T-helper 2 cell (primary cell): ENCODE measurements around the gene GID8.

Experiments used
- DNase-seq, 5 experiments: peaks; one replicate each; pipeline versions ENCODE4 v3.0.0 to v3.0.0-alpha.2; 2012 to 2022

GID8 gene

DNA sequence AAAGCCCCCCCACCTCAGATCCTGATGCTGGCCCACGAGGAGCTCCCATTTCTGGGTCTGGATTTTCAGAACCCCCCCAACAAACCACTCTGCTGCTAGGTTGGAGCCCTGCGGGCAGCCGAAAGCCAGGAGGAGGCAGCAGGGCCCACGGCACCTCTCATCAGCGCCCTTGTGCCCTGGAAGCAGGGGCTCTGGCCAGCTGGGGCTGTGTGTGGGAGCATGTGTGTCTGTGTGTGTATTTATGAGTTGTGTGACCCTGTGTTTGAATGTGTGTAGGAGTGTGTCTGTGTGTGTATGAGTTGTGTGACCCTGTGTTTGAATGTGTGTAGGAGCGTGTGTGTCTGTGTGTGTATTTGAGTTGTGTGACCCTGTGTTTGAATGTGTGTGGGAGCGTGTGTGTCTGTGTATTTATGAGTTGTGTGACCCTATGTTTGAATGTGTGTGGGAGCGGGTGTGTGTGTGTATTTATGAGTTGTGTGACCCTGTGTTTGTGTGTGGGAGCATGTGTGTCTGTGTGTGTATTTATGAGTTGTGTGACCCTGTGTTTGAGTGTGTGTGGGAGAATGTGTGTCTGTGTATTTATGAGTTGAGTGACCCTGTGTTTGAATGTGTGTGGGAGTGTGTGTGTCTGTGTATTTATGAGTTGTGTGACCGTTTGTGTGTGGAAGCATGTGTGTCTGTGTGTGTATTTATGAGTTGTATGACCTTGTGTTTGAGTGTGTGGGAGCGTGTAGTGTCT, 33.4 kb downstream of the GID8 start:
- no peak for DNase-seq

DNA sequence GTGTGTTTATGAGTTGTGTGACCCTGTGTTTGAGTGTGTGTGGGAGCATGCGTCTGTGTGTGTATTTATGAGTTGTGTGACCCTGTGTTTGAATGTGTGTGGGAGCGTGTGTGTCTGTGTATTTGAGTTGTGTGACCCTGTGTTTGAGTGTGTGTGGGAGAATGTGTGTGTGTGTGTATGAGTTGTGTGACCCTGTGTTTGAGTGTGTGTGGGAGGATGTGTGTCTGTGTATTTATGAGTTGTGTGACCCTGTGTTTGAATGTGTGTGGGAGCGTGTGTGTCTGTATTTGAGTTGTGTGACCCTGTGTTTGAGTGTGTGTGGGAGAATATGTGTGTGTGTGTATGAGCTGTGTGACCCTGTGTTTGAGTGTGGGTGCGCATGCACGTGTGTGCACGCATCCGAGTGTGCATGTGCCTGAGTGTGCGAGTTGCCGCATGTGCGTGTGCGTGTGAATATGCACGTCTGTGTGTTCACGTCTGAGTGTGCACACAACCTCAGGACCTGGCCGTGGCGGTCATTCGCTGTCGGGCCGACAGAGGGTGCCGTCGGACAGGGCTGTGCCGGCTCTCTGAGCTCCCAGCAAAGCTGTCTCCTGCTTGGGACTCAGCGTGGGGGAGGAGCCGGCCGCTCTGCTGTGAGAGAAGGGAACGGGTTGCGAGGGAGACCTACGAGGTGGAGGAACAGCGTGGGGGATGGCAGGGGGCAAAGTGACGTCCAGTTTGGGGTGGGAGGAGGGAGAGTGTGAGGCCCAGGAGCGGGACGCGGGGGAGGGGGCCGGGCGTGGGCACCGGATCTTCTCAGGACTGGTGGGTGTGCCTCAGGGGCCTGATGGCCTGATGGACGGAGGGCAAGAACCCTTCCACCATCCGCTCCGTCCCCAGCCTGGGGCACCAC, 34.2 kb downstream of the GID8 start:
- peak; percentile 62 to 84 (median 77) for DNase-seq

DNA sequence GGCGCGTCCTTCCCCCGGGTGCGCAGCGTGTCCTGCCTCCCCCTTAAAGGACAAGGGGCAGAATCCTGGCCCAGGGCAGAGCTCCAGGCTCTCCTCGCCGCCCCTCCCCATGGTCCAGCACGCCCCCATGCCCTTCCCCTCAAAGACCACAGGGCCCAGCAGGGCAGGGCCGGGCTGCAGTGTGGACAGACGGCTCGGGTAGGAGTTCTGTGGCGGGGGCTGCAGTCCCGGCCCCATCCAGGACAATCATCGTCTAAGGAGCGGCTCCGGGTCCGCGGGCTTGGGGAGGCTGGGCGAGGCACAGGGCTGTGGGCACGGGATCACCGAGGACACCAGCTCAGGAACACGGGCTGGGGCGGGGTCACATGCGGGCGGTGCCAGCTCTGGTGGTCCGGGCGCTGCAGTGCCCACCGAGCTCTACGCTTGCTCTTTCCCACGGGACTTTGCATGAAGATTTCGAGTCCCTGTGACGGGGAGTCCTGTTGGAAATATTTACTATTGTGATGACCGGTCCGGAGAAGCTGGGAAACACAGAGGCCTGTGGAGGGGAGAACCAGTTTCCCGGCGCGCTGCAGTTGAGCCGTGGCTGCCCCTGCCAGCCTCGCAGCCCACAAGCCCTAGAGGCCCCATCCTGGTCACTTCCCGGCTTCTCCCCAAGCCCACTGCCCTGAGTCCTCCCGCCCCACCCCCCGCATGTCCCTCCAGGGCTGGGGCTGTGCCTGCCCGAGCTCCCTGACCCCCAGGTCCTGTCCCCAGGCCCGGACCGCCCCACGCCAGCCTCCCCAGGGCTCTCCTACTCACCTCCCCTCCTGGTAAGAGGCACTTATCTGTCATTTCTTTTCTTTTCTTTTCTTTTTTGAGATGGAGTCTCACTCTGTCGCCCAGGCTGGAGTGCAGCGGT, 35.1 kb downstream of the GID8 start:
- DNase-seq = no peak

DNA sequence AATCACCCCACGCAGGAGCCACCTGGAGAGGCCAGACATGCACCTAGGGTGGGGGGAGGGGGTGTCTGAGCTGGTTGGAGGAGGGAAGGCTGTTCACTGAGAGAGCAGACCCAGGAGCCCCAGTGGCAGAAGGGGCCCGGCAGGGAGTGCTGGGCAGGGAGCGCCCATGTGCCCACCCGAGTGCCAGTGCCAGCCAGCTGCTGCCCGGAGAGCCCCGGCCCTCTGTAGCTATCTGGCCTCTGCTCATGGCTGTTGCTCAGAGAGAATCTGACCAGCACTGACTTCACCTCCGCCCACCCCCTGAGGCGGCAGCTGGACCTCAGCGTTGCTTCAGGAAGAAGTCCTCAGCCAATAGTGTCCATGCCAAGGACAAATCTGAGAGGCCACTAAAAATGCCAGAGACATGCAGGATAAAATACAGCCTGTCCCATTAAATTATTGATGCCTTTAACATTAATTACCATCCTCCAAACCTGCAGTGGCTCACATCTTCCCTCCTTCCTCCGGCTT, 37.4 kb downstream of the GID8 start:
- DNase-seq = no peak

DNA sequence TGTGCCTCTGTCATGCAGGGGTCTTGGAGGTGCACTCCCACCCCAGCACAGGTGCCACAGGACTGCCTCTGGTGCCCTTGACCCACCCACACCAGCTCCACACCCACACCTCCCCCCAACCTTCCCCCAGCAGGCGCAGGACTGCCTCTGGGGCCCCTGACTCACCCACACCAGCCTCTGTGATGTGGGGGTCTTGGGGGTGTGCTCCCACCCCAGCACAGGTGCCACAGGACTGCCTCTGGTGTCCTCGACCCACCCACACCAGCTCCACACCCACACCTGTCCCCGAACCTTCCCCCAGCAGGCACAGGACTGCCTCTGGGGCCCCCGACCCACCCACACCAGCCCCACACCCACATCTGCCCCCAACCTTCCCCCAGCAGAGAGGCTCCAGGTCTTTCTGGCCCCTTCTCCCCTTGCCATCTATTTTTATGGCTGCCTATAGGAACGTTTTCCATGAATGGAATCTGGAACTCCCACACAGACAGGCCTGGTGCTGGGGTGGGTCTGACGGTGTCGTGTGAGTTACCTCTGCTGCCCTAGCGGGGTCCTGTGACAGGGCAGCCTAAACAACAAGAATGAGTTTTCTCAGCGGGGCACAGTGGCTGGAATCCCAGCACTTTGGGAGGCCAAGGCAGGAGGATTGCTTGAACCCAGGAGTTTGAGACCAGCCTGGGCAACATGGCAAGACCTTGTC, 38.0 kb downstream of the GID8 start:
- DNase-seq = no peak

DNA sequence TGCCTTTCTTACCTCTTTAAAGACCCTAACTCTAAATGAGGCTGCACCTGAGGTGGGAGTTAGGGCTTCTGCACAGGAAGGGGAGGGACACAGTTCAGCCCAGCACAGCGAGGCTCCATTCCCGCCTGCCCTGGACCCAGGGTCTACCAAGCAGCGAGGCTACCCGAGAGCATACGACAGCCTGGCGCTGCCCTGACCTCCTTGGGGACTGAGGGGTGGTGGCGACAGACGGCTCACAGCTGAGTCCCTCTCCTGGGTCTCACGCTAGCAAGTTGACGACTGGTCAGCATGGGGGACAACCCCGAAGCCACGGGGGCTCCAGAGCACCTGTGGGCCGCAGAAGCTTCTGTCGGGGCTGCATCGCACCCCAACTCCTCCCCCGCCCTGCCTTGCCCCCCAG, 38.9 kb downstream of the GID8 start:
- no peak for DNase-seq

DNA sequence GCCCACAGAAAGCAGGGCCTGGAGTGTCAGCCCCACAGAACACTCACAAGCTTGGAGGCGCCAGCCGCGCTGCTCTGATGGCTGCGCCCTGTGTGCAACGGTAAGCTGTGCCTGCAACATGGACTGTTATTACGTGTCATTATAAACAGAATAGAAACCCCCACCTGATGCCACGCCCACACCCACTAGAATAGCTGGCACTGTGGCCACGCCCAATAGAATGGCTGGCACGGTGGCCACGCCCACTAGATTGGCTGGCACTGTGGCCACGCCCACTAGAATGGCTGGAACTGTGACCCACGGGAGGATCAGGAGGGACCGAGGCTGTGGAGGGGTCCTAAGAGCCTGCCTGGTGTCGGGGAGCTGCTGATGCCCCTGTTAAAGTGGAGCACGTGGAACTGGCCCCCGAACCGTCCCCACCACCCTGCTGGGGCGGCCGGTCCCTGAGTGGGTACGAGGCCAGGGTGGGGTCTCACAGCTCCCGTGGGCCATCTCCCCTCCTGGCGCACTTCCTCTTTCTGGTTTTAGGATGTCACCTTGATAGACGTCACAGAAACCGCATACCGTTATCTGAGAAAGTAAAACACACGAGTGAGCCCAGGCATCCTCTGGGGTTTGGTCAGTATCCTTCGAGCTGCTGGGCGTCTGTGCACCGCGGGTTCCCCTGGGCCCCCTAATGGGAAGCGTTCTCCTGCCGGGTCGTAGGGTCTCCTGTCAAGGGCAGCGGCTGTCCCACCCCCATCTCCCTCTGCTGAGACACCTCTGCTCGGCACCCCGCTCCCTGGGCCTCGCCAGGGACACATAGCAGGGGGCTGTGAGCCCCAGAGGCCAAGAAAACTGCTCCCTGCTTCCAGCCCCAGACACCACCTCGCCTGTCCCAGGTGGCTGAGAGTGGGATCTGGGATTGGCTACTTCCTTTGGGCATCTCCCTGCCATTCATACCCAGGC, 39.9 kb downstream of the GID8 start:
- peak; percentile 67 to 93 (median 86) for DNase-seq

DNA sequence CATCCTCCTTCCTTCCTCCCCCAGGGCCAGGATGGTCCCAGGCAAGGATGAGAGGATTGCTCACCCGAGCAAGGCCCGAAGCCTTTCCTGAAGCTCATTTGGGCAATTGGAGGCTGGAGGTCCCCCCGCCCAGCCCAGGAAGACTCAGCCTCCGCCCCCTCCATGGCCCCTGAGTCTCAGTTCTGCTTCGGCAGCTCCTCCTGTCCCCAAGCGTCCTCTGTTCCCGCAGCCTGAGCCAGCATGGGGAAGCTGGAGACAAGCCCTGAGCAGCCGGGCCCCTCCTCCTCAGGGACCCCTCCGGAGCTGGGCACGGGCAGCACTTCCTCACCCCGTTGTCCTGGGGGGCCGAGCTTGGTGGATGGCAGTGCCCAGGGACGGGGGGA, 40.6 kb downstream of the GID8 start:
- no peak for DNase-seq

DNA sequence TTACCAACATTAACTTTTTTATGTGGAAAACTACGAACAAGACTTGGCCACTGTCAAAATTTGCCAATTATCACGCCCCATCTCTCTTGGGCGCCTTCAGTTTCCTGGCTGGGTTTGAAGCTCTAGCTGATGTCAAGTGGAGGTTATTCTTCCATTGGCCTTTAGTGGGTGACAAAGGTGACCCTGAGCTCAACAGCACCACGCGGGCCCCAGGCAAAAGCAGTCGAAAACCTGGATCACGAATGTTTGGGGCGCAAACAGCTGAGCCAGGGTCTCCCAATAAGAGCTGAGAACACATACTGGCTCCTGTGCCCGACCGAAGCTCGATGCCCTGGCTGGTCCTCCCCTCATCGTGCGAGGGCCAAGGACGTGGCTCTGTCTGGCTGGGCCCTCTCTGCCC, 41.4 kb downstream of the GID8 start:
- peak in 1 of 5 experiments; percentile 21 for DNase-seq

DNA sequence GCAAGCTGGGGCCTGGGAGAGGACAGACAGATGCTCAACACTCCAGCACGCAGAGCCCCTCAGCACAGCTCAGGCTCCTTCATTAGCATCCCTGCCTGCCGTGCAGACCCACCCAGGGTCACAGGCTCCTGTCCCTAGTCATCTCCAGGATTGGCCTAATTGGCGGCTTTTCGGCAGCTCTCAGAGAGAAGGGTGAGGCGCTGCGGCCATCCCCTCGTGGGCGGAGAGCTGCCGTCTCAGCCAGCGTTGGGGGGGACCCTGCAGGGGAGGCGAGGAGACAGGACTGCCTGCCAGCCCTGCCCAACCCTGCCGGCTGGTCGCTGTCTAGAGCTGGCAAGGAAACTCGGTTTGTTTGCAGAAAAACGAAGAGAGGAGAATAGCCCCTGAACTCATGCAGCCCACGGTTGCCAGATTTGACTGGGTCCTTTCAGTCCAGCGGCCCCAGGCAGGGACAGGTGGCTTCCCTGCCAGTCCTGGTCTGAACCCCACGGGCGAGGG, 42.0 kb downstream of the GID8 start:
- no peak for DNase-seq

DNA sequence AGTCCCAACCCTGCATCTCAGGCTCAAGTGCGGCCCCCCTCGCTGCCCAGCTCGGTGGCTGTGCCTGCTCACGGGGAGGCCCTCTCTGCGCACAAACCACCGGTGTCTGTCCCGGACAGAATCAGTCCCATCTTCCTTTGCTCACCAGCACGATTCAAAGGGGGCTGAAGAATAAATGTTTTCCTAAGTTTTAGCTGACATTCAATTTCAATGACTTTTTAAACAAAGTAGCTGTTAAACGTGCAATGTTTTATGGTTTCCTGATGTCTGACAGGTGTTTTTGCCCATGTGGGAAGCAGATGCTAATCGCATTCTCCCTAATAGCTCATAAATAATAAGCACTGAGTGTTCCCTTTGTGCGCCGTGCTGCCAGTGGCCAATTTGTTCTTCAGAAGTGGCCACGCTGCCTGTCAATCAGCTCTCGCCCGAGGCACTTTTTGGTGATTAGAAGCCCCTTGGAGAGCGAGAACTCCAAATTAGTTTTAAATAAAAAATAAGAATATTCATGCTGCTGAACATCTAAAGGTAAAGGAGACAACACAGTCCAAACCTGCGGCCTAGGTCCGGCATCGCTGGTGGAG, 42.5 kb downstream of the GID8 start:
- no peak for DNase-seq

DNA sequence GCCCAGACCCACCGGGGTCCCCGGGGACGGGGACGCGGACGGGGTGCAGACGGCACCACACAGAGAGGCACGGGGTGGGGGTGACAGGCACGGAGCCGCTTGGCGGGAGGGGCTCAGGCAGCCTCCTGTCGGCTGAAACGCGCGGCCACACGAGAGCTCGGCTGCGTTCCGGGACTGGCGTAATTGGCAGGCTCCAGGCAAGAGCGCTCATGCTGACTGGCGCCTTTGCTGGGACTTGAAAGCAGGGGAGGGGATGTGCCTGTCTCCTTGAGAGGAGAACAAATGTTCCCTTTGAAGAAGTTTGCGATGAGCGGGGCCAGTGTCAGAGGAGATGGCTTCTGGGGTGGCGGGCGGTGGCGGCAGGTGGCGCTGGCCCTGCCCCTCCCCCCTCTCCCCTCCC, 43.0 kb downstream of the GID8 start:
- DNase-seq = peak in 4 of 5 experiments; percentile 10 to 67 (median 54)

DNA sequence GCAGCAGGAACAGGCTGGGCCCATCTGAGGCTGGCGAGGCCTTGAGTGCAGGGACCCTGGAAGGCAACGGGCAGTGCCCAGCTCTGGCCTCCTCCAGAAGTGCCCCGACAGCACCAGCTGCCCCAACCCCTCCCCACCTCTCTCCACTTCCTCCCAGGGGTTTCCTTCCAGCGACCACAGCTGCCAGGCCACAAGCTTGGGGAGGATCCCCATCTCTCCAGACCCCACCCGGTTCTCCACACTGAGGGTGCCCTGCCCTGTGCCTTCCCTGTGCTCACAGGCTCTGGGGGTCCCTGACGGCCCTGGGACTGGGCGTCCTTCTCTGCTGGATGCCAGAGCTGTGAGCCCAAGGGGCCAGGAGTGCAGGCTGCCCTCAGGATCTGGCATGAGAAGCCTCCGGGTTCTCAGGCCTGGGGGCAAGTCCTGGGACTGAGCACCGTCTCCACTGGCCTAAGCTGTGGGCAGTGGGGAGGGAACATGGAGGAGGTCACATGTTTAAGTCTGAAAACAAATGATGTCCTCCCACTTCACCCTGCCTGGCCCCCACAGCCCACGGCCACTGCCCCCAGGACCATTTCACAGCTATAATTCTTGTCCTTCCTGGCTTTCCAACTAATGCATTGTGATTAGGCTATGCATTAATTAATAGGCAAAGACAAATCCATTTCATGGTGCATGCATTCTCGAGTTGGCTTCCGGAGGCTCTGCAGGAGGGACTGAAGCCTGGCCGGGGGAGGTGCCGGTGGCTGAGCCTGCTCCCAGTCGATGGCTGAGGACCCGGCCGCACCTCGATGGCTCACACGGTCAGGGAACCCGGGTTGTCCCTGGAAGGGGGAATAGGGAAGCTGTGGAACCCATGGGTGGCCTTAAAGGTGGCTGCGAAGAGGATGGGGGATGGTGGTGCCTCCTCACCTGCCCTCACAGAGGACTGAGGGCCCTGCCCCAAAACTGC, 44.5 kb downstream of the GID8 start:
- DNase-seq = peak in 1 of 5 experiments; percentile 26

DNA sequence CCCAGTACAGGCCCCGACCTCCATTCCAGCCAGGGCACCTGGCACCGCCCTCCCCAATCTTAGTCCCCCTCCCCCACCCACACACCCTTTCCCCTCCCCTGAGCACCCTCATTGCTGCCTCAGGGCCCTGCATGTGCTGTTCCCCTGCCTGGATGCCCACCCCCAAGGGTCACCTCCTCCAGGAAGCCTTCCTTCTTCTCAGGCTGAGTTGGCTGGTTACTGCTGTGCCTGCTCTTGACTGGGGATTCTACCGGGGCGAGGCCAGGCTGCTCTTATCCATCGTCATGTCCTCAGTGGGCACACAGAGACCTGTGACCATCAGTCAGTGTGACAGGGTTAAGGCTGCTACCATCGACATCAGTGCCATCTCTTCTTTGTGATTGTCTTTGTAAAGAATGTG, 45.3 kb downstream of the GID8 start:
- no peak for DNase-seq

DNA sequence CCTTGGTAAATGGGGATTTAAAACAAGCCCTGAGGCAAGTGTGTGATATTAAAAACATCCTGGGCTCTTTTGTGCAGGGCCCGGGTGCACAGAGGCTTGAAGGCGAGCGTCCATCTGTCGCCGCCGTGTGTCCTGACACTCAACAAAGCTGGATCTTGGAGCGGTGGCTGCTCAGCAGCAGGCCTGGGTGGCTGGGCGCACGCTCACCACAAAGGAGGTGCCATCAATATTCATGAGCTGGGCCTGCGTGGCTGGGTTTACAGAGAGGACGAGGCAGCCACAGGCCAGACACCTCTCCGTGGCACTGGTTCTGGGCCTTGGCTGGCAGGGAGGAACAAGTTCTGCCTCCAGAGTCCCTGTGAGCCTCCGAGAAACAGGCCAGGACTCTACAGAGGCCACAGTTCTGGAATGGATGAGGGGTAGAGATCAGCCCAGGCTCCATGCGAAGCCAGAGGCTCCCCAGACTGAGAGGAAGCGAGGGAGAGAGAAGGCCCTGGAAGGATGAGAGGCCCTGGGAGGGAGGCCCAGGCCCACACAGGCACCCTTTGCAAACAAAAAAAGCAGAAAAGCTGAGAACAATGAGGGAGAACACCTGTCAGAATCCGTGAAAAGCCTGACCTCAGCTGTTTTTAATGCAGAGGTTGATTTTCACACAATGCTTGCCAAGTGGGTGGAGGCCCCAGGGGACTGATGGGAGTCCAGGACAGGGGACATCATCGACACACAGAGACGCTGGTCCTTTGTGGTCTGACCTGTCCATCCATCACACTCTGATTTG, 46.9 kb downstream of the GID8 start:
- DNase-seq = no peak

DNA sequence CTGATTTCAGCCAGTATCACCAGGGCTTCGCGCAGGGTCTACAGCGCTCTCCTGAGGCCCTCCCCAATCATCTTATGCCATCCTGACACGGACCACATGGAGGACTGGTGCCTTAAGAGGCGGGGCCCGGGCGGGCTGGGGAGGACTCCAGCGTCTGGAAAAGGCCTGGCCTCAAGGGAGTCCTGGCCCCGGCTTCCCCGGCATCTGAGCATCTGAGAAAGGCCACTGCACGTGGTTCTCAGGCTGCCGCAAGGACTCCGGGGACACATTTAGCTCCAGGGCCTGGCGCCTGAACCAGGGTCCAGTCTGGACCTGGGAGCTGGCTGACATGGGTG, 47.5 kb downstream of the GID8 start:
- DNase-seq = no peak

DNA sequence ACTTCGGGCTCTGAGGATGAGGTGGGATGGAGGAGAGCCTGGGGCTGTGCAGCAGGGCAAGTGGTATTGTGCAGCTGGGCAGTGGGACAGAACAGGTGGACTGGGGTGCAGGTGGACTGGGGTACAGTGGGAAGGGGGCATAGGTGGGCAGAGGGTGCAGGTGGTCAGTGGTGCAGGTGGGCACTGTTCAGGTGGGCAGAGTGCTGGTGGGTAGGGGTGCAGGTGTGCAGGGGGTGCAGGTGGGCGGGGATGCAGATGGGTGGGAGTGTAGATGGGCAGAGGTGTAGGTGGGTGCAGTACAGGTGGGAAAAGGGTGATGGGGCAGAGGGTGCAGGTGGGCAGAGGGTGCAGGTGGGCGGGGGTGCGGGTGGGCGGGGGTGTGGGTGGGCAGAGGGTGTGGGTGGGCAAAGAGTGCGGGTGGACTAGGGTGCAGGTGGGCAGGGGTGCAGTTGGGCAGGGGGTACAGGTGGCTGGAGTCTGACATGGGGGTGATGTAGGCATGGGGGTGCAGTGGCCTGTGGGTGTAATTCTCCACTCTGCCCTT, 48.4 kb downstream of the GID8 start:
- no peak for DNase-seq

DNA sequence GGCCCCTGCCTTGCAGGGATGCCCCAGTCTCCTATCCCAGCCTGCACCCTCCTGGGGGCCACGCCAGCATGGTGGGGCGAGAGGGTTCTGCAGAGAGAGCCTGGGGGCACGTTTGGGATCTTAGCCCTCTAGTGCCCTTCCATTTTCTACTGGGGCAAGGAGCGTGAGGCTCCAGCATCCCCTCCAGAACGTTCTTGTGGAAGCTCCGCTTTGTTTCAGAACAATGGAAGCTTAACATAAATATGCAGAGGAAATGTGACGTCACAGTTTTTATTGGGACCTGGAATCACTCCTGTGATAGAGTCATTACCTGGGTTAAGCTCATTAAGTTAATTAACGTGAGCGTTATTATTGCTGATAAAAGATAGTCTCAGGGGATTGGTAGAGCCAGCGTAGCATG, 49.2 kb downstream of the GID8 start:
- DNase-seq = no peak
